GM21390 (cell line): Measurements from ENCODE around the gene CACNB2.
"Not testable (repeated sequence)": the region's sequence is repeated elsewhere in the genome, so short reads cannot be mapped to it uniquely, and the experiment has no call there.

Source experiments
- ATAC-seq: cut with Tn5 transposase; IDR thresholded peaks from one replicate; pipeline ENCODE4 v1.9.1; 2021; ENCODE audit not compliant: unreplicated experiment

CACNB2 gene

DNA sequence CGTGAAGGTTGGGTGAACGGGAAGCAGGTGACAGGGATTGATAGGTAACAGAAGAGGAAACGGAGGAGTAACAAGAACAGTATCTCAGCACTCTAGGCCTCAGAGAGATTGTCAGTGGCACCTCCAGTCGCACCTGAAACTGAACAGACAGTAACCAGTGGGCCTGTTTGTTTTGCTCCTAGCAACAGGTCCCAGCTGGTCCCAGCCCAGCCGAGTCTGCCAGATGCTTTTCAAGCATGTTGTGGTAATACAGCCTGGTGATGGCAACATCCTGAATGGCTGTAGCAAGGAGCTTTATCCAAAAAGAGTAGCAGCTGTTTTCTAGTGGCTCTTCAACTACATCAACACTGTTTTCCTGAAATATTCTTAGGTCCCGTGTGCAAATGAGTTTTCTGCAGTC is 4.7 kb downstream of the CACNB2 start:
- no peak for ATAC-seq

DNA sequence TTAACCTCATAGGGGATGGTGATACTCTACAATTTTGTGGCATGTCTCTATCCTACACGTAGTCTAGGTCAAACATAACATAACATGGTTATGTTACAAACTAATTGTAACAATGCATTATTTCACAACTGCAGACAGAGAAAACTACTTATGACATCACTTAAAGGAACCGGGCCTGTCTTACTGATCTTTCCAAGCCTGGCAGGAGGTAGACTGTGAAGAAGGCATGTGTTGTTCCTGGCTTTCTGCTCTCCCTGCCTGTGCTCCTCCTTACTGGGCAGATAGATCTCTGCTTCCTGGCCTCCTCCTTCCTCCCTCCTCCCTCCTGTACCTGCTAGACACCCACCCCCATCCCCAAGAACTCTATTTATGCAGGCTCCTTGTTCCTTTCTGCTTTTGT is 5.4 kb downstream of the CACNB2 start:
- ATAC-seq: no peak

DNA sequence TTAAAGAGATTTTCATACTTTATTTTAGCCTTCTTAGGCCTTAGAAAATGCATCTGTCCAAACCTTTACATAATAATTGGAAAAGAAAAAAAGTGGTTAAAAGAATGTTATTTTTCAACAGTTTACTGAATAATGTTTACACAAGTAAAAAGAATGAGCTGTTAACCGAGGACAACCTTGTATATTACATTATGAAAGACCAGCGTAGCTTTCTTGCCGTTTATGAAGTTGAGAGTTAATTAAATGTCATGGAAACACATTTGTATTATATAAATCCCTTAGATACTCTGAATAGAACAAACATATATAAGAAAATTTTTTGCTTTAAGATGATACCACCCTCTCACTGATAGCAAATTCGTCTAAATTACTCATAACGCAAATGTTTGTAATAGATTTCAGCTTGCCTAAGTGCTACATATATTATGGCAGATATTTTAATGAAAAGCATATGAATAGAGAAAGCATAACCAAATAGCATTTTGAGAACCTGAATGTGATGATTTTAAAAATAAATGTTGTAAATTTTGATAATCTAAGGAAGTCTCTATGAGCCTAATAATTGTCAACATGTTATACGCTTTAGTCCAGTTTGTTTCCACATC is 9.1 kb downstream of the CACNB2 start:
- ATAC-seq: no peak

DNA sequence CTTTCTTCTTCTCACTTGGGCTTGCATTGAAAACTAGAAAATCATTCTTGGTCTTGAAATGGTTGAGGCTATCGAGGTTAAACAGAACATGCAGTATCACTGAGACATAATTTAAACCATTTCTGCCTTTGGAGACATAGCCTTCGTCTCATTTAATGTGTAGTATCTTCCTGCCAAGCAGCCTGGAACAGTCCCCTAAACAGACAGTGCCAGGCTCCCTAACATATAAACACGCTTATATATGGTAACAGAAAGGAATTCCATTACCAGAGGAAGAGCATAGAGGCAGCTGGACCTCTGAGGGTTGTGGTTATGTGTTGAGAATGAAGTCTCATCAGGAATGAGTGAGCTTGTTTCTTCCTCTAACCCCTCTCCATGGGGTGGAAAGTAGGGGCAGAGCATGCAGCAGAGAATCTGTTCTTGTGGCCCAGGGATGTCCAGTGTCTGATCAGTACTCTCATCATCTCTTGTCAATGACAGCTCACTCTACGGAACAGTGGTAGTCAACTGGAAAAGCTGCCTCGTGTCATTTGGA is 11.2 kb downstream of the CACNB2 start:
- no peak for ATAC-seq

DNA sequence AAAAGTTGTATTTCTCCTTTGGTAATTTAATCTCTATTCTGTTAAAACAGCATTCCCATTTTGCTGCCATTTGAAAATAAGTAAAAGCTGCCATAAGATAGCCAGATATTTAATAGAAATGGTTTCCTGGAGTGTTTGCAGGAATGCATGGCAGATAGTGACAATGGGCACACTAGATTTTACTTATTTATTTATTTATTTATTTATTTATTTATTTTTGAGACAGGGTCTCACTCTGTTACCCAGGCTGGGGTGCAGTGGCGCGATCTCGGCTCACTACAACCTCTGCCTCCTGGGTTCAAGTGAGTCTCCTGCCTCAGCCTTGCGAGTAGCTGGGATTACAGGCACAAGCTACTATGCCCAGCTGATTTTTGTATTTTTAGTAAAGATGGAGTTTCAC is 13.2 kb downstream of the CACNB2 start:
- ATAC-seq: not testable (repeated sequence)

DNA sequence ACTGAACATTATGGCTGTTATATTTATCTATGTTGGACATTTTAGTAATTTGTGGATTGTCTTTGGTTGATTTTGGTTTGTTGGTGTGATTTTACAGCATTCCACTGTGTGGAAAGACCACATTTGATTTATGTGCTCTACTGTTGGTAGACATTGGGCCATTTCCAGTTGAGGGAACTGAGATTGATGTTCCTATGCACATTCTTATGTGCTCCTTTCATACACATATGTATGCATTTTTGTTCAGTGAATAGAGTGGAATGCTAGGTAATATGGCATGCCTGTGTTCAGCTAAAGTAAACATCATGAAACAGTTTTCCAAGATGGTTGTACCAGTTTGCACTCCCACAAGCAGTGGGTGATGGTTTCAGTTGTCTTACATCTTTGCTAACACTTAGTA is 15.1 kb downstream of the CACNB2 start:
- no peak for ATAC-seq

DNA sequence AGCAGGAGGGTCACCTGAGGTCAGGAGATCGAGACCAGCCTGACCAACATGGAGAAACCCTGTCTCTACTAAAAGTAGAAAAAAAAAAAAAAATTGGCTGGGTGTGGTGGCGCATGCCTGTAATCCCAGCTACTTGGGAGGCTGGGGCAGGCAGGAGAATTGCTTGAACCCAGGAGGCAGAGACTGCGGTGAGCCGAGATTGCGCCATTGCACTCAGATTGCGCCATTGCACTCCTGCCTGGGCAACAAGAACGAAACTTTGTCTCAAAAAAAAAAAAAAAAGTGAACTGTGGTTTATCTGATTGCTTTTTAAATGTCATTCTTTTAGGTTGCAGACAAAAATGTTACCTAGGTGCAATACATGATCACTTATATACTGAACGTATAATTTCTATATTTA is 16.6 kb downstream of the CACNB2 start:
- ATAC-seq: not testable (repeated sequence)

DNA sequence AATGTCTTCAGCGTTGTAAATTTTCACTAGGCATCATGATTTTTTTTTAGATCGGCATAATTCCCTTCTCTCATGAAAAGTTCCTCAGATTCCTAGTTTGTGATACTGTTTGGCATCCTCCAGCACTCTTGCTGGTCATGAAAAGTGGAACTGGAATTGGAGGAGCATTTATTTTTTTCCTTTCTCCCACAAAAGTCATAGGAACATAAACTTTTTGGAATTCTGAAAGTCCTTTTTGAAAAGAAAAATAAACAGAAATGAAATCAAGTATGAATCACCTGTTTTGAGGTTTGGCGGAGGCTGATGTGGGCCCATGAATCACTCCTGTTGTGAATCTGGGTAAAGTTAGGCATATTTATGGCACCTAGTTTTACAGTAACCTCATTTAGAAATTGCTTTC is 17.7 kb downstream of the CACNB2 start:
- ATAC-seq: no peak

DNA sequence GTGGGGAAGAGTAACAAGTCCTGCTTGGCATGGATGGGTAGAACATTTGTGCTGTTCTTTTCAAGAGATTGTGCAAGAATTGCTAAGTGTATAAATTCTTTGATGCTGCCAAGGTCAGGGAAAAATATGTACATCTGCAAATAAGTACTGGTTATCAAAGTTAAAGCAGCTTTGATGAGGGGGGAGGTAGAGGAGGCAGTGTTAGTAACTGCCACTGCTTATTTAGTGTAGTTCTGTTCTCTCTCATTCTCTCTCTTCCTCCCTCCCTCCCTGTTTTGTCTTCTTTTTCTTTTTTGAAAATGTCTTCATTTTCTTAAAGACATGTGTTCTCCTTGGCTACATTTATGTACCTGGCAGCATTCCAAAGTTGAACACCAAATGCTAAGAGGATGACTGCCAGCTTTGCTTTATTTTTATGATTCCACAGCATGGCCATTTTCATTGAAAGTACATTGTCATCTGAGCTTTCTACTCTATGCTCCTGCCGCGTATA is 18.6 kb downstream of the CACNB2 start:
- ATAC-seq: no peak

DNA sequence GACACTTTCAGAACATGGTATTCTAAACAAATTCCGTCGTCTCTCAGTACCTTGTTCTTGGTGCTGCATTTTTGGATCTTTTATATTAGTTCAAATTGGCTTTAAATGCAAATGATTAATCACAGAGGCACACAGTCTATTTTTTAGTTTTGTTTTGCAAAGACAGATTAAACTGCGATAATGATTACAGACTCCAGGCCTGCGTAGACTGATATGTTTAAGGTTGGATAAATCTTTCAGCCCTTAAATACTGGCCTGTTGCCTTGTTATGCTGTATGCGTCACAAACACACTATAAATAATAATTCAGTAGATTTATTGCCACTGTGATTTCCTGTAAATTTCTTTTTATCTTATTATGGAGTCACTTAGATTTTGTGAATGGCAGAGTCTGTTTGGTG is 19.3 kb downstream of the CACNB2 start:
- ATAC-seq: no peak

DNA sequence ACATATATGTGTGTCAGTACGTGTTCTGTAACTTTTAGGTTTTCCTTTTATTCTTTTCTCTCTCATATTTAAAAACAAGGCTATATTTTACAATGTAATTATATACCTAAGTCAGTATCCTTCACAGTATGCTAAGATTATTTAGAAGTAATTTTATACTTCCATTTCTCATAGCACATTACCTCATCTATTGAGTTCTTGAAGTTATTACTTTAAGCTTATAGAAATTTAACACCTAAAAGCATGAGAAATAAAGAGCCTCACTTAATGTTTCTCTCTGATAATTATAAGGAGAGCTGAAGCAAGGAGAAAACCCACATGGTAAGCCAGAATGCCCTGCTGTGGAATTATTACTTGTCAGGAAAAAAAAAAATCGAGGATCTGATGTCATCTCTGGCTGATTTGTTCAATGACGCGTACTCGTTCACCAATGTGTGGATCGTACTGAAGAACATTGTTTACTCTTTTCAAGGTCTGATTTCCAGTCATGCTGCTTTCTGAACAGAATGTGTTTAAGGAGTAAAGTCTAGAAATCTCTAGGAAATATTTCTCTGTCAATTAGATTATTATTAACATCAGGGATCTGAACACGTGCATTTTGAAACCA is 21.9 kb downstream of the CACNB2 start:
- no peak for ATAC-seq

DNA sequence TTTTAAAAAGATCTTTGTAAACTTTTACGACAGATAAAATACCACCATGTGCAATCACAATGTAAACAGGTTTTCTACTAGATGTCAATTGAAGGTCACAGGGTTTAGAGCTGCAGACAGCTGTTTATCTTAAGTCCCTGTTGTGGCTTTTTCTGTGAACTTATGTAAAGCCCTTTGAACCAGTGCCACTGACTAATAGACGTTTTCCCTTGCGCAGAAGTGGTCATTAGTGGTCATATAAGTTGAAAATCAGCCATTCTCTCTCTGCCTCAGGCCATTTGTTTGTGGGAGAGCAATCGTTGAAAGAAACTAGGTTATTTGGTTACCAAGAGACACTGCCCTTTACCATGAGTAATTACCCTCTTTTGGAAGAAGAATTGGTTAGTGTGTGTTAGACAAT is 23.9 kb downstream of the CACNB2 start:
- ATAC-seq: no peak

DNA sequence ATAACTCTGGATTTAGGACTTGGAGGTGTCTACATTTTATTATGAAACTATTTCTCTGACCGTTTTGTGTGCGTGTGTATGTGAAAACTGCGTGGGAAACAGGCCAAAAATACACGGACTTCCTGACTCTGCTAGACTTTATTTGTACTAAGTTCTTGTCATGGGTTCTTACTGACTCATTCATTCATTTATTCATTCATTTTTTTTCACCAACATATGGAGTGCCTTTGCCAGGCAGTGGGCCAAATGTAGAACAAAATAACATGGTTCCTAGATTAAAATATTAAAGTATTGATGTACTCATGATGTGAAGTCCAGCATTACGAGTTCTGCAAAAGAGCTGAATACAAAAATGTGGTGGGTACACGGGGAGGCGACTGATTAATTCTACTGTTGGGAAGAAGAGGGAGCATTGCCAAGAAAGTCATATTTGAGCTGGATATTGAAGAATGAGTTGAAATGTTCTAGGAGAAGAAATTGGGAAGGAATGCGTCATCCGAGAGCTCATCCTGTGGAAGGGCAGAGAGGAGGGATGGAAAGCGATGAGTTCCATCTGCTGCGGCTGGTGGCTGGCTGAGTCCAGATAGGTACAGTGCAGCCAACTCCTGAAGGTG is 24.6 kb downstream of the CACNB2 start:
- ATAC-seq: no peak

DNA sequence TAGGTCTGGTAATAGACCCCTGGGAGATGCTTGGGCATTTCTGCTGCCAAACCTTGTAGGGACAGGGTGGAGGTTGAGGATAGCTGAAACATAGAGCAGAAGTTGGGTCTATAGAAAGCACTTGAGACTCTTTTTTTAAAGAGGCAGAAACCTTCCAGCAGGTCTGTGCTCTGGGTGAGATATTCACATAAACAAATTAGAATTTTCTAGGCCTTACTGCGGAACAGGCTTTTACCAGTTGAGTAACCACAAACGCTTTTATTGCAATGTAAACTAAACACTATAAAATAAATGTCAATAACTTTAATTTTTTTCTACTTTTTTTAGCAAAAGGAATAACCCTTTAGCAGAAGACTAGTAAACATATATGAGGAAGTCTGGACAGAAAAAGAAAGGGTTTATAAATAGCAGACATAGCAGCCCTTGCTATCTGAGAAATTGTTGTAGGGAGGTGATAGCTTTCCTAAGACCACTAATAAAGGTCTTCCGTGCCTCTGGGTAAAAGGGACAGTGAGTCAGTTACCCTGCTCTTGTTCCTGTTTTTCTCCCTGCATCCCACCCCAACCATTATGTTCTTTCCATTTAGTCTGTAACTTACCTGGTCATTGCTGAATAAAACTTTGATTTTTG is 38.7 kb downstream of the CACNB2 start:
- no peak for ATAC-seq

DNA sequence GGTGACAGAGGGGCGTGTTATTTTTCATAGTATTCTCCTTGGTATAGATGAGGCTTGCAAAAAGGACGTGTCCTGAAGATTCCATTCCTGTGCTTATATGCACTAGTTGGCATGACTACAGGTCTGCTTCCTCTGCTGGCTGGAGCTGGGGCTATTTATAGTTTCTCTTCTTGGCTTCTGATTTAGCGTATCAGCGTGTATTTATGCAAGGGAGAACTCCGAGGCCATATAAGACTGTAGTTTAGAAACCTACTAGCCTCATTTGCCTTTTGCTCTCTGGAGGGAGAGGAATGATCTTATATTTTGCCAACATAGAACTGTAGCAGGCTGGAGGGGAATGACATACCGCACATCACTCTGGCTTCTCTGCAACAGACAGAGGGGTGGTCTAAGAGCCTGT is 39.7 kb downstream of the CACNB2 start:
- ATAC-seq: no peak

DNA sequence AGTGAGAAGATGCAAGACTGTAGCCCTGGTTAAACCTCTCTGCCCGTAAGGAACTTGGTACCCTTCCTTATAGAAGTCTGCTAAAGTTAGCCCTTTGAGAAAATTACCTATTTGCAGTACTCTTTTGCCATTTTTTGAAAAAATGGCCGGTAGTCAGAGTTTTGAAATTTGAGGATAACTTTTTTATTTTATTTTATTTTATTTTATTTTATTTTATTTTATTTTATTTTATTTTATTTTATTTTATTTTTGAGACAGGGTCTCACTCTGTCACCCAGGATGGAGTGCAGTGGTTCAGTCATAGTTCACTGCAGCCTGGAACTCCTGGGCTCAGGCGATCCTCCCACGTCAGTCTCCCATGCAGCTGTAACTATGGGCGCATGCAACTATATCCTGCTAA is 41.2 kb downstream of the CACNB2 start:
- ATAC-seq: not testable (repeated sequence)

DNA sequence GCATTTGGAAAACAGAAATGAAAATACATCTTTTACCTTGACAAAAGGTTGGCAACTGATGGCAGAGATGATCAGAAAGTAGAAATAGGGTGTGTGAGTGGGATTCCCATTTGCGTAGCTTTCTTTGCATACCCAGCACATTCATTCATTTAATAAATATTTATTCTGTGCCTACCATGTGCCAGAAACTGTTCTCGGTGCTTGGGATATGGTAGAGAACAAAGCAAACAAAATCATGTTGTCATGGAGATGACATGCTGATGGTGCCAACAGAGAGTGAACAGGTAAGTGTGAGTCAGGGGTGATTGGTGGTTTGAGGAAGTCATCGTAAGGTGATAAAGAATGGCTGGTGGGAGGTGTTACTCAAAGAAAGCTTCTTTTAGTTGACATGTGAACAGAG is 45.4 kb downstream of the CACNB2 start:
- ATAC-seq: no peak

DNA sequence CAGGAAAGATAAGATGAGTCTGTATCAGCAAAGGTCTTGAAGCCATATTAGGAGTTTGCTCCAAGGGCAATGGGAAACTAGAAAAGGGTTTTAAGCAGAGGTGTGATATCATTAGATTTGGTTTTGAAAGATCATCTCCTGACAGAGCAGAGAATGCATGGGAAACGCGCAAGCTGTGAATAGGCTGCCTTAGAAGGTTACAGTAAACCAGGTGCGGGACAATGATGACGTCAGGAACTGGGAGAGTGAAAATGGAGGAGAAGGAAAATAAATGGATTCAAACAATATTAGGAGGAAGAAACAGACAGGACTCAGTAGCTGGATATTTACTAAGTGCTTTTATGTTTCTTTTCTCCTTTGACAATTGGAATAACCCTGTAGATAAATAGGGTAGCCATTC is 50.6 kb downstream of the CACNB2 start:
- no peak for ATAC-seq

DNA sequence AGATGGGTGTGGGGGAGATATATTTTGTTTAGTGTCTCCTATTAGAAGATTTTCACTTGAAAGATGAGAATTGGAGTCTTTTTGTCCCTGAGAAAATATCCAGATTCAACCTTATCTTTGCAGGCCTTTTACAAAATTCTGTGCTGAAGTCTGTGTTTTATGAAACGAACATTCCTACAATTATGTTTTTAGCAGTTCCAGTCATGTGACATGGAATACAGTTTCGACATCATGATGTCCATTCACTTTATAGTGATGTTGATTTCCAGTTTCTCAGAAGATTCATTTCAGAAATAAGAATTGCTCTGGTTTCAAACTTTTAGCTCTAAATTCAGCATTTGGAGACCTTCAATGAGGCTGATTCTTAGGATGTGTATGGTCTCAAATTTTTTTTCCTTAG is 54.4 kb downstream of the CACNB2 start:
- no peak for ATAC-seq

DNA sequence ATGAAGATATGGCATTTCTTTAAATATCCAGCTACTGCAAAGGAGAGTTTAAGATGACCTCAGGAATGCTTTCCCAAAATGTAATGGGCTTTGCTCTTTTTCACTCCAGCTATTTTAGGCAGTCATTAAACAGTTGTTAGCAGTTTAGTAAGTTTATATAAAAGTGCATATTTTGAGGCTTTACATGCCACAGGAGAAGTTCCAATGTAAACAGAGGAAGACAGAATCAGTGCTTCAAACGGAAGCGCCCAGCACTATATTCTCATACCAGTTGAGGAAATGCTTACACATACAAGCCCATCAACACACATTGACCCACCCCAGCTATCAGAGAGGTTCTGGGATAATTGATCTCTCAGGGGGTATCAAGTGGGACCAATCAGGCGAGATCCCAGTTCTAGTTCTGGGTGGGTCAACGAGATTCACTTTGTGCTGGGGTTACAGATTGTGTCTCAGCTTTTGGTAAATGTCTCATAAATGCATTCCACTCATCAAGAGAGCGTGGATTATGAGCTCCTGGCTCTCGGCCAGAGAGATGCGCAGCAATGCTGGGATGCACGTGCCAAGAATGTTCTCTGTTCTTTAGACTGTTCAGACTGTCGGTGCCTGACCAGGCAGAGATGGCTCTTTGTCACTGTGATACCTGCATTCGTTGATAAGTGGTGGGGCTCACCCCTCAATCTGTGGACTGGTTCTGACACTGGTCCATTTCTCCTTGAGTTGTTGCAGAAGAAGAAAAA is 55.0 kb downstream of the CACNB2 start:
- no peak for ATAC-seq
